ENCODE results near the gene STX8. TPM values are rescaled to one million over a fixed set of nuclear protein-coding genes. Genes with fewer than 3 reads are reported as not detected.
"Not testable (repeated sequence)": the region's sequence is repeated elsewhere in the genome, so short reads cannot be mapped to it uniquely, and the experiment has no call there.

STX8 gene
- total RNA-seq, 1 donor from 2014 or later = 58.4 TPM

DNA sequence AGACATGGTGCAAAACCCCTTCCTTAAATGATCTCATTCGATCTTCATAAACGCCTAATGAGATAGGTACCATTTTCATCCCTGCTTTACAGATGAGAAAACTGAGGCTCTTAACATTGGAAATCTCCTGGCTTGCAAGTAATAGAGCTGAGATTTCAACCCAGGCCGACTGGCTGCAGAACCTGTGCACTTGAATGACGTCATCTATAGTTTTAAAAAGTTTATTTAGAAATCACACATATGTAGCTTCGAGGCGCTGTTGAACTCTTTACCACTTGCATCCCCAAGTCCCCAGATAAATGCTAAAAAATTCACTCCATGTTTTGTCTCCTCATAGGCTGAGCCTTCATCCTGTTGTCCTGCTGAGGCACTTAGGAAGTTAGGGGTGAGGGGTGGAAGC is 30.8 kb upstream of the STX8 start:
- H3K4me3 ChIP-seq (ENCODE audit: low read depth, low read length) = no peak overlapping the region
- no peaks in the 10 kb centered on the region for H3K27me3 ChIP-seq (ENCODE audit: control insufficient read depth, insufficient read depth, low read length)
- FAIRE-seq (no peak), DNase-seq (ENCODE audit: low read depth) (no peak)
- TF ChIP-seq, protein P1, sequence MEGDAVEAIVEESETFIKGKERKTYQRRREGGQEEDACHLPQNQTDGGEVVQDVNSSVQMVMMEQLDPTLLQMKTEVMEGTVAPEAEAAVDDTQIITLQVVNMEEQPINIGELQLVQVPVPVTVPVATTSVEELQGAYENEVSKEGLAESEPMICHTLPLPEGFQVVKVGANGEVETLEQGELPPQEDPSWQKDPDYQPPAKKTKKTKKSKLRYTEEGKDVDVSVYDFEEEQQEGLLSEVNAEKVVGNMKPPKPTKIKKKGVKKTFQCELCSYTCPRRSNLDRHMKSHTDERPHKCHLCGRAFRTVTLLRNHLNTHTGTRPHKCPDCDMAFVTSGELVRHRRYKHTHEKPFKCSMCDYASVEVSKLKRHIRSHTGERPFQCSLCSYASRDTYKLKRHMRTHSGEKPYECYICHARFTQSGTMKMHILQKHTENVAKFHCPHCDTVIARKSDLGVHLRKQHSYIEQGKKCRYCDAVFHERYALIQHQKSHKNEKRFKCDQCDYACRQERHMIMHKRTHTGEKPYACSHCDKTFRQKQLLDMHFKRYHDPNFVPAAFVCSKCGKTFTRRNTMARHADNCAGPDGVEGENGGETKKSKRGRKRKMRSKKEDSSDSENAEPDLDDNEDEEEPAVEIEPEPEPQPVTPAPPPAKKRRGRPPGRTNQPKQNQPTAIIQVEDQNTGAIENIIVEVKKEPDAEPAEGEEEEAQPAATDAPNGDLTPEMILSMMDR (IDR thresholded peaks at IDR 0.05; ENCODE audit: insufficient read depth, low read length, severe bottlenecking) = no peak
- no peaks in the 10 kb centered on the region for H3K36me3 ChIP-seq (ENCODE audit: control insufficient read depth, insufficient read depth, low read length)

DNA sequence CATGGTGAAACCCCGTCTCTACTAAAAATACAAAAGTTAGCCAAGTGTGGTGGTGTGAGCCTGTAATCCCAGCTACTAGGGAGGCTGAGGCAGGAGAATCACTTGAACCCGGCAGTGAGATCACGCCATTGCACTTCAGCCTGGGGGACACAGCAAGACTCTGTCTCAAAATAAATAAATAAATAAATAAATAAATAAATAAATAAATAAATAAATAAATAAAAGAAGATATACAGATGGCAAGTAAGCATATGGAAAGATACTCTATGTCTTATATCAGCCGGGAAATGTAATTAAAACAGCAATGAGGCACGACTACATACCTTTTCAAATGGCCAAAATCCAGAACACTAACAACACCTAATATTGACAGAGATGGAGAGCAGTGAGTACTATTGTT is 29.0 kb upstream of the STX8 start:
- DNase-seq (ENCODE audit: low read depth); H3K36me3 ChIP-seq (ENCODE audit: control insufficient read depth, insufficient read depth, low read length); H3K27me3 ChIP-seq (ENCODE audit: control insufficient read depth, insufficient read depth, low read length); FAIRE-seq; H3K4me3 ChIP-seq (ENCODE audit: low read depth, low read length): not testable (repeated sequence)

DNA sequence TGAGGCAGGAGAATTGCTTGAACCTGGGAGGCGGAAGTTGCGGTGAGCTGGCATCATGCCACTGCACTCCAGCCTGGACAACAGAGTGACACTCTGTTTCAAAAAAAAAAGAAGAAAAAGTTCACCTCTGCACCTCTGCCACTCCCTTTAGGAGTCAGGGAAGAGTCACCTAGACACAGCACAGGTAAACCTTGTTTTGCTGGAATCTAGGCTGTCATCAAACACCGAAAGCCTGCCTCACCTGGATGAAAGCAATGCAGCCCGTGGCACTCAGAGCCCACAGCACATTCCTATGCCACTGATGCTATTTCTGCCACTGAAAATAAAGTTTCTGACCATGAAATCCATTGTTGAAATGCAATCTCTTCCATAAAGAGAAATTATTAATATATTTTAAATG is 23.0 kb upstream of the STX8 start:
- H3K27me3 ChIP-seq (ENCODE audit: control insufficient read depth, insufficient read depth, low read length) = no peaks in the 10 kb centered on the region
- no peak for FAIRE-seq

DNA sequence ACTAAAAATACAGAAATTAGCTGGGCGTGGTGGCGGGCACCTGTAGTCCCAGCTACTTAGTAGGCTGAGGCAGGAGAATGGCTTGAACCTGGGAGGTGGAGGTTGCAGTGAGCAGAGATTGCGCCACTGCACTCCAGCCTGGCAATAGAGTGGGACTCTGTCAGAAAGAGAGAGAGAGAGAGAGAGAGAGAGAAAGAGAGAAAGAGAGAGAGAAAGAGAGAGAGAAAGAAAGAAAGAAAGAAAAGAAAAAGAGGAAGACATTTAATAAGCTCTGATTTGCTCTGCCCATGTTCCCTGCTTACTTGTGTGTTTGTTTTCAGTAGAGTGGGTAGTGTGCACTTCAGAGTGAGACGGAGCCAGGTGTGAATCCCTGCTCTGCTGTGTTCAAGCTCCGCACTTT is 22.0 kb upstream of the STX8 start:
- not testable (repeated sequence) for DNase-seq (ENCODE audit: low read depth); FAIRE-seq; H3K27me3 ChIP-seq (ENCODE audit: control insufficient read depth, insufficient read depth, low read length); H3K36me3 ChIP-seq (ENCODE audit: control insufficient read depth, insufficient read depth, low read length); H3K4me3 ChIP-seq (ENCODE audit: low read depth, low read length)

More for the DNA sequence above, 23.0 kb upstream of the STX8 start:
- Histone ChIP-seq H3K4me3 (ENCODE audit: low read depth, low read length) (no peak overlapping the region), H3K36me3 (ENCODE audit: control insufficient read depth, insufficient read depth, low read length) (no peaks in the 10 kb centered on the region)
- DNase-seq (ENCODE audit: low read depth) = peak; percentile 22
- TF ChIP-seq, protein P1 (IDR thresholded peaks at IDR 0.05; ENCODE audit: insufficient read depth, low read length, severe bottlenecking) = no peak

DNA sequence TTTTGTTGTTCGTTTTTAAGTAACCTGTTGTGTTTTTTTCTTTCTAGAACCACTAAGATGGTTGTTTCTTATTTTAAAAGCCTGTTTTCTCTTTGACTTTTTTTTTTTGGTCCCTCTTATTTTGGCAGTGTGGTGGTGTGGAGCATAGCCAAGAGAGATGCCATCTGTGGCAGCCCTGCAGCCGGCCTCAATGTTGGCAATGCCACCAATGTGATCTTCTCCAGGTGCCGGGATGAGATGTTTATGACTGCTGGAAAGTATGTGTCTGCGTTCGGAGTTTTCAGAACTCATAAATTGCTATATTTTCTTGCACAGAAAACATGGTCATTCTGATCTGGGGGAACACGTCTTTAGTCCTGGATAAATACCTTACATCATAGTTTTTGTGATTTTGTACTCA is 18.4 kb upstream of the STX8 start:
- no peak for FAIRE-seq
- no peak overlapping the region for H3K4me3 ChIP-seq (ENCODE audit: low read depth, low read length)
- DNase-seq (ENCODE audit: low read depth) = no peak
- TF ChIP-seq, protein P1 (IDR thresholded peaks at IDR 0.05; ENCODE audit: insufficient read depth, low read length, severe bottlenecking) = no peak
- H3K27me3 ChIP-seq (ENCODE audit: control insufficient read depth, insufficient read depth, low read length) = no peaks in the 10 kb centered on the region
- no peaks in the 10 kb centered on the region for H3K36me3 ChIP-seq (ENCODE audit: control insufficient read depth, insufficient read depth, low read length)

DNA sequence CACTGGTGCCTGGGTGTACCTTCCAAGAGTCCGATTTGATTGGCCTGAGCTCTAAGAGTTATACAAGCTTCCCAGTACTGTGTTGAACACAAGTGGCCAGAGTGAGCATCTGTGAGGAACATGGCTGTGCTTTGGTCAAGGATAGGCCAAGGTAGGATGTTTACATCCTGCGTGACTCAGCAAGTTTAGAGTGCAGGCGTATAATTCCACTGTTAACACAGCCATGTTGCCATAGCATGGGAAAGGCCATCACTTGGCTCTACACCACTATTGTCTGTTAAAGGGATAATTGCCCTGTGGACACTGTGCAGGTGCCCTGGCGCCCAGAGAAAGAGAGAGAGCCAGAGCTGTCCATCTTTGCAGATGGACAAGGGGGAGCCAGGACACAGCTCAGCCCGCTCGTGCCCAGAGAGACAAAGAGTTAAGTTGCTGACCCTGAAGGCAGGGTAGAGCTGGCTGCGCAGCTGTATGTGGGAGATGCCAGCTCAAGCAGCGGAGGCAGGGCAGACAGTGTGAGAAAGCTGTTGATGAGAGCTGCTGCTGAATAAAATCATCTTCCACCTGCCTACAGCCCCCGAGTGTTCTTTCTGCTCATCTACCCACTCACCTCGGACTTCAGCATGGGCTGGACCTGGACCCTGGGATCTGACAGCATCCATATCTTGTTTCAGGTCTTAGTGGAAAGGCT is 12.5 kb upstream of the STX8 start:
- TF ChIP-seq, protein P1 (IDR thresholded peaks at IDR 0.05; ENCODE audit: insufficient read depth, low read length, severe bottlenecking) = no peak
- Histone ChIP-seq H3K36me3 (ENCODE audit: control insufficient read depth, insufficient read depth, low read length) (no peaks in the 10 kb centered on the region), H3K27me3 (ENCODE audit: control insufficient read depth, insufficient read depth, low read length) (no peaks in the 10 kb centered on the region), H3K4me3 (ENCODE audit: low read depth, low read length) (no peak overlapping the region)
- FAIRE-seq = no peak
- DNase-seq (ENCODE audit: low read depth) = no peak

DNA sequence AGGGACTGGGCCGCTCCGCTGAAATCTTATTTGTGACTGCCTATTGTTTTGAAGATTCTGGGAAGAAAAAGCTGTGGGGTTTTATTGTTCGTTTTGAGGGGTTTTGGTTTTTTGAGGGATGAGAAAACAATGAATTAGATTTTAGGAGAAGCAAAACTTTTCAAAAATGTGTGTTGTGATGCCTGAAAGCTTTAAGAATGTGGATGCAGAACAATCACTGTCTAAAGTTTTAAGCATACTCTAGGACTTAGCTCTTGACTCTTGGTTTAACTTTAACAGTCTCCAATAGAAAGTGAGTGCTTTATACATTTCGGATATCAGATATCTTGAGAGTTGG is 1.7 kb upstream of the STX8 start:
- H3K36me3 ChIP-seq (ENCODE audit: control insufficient read depth, insufficient read depth, low read length) = no peaks in the 10 kb centered on the region
- TF ChIP-seq, protein P1 (IDR thresholded peaks at IDR 0.05; ENCODE audit: insufficient read depth, low read length, severe bottlenecking) = no peak
- H3K4me3 ChIP-seq (ENCODE audit: low read depth, low read length) = no peak overlapping the region

More for the DNA sequence above, 1.7 kb upstream of the STX8 start:
- FAIRE-seq (no peak), DNase-seq (ENCODE audit: low read depth) (no peak)
- H3K27me3 ChIP-seq (ENCODE audit: control insufficient read depth, insufficient read depth, low read length) = no peaks in the 10 kb centered on the region

Measured in bronchial epithelial cell (primary cell).